Measurements from ENCODE around the gene MYL10. TPM values are rescaled to one million over a fixed set of nuclear protein-coding genes. Genes with fewer than 3 reads are reported as not detected.

The MYL10 gene
- total RNA-seq, 1 experiment from 2014 or later, result not detected

- H3K4me3 ChIP-seq (replicated peaks in 1 of 2; ENCODE audit: low read depth in 1 of 2, low read length in 2 of 2), result no peak overlapping the region
- H2AFZ ChIP-seq (ENCODE audit: low read depth, low read length, poor library complexity, severe bottlenecking), result no peak overlapping the region
- no TSS peak for BruUV-seq (replicated peaks)
- ChIA-PET POLR2A (no interaction called here), RAD21 (ENCODE audit: low non-redundant PET in 1 of 2, low total read pairs in 2 of 2, uncharacterized antibody in 2 of 2, unreplicated experiment in 2 of 2) (no interaction called here), CTCF (no interaction called here)
- H3K9me3 ChIP-seq (ENCODE audit: control insufficient read depth in 1 of 2, insufficient read depth in 1 of 2, low read depth in 1 of 2, low read length in 2 of 2), result peaks cover 0 to 7% of the 10 kb centered on the region in 2 experiments; a peak in 1 of 4 replicates
- peak; percentile 28 for TF ChIP-seq YY1 (IDR thresholded peaks at IDR 0.05; ENCODE audit: extremely low read depth, insufficient replicate concordance, low read depth, low read length)
- TF ChIP-seq ZNF274 (IDR thresholded peaks at IDR 0.05; ENCODE audit: low read depth, low read length), result no peak
- TF ChIP-seq FOSL1 (IDR thresholded peaks at IDR 0.05; ENCODE audit: low read depth), result no peak
- no peak for TF ChIP-seq CEBPB (IDR thresholded peaks at IDR 0.05; ENCODE audit: low read depth)
- TF ChIP-seq MAX (IDR thresholded peaks at IDR 0.05), result no peak
- no peak for TF ChIP-seq ZFX (IDR thresholded peaks at IDR 0.05)
- H4K20me1 ChIP-seq (ENCODE audit: insufficient read depth), result no peaks in the 10 kb centered on the region
- peaks cover 0 to 9% of the 10 kb centered on the region in 2 experiments; a peak in 2 of 4 replicates for H3K4me1 ChIP-seq (ENCODE audit: control insufficient read depth in 1 of 2, insufficient read depth in 2 of 2, low read length in 2 of 2)
- no peak for ATAC-seq
- no peaks in the 10 kb centered on the region for H3K9me2 ChIP-seq (ENCODE audit: insufficient read depth)
- no peaks in the 10 kb centered on the region for H3K79me2 ChIP-seq (ENCODE audit: insufficient read depth, low read length)
- no peak overlapping the region for H3K4me2 ChIP-seq (ENCODE audit: low read length)
- H3K27ac ChIP-seq (ENCODE audit: low read depth, low read length), result no peak overlapping the region
- H3K27me3 ChIP-seq (ENCODE audit: insufficient read depth, low read length), result no peaks in the 10 kb centered on the region
- no peaks in the 10 kb centered on the region for H3K36me3 ChIP-seq (ENCODE audit: control insufficient read depth in 1 of 2, insufficient read depth in 2 of 2, low read length in 2 of 2)
- intact Hi-C loops (cut with micrococcal nuclease), result no loop called here
- H3K9ac ChIP-seq (ENCODE audit: low read length), result no peak overlapping the region
- no peak for DNase-seq (ENCODE audit: low read depth, low spot score)
These were observed 44.2 kb upstream of the MYL10 start for GRCh38 chr7:101673315-101673714.

GRCh38 chr7:101671371-101672356, 42.6 kb upstream of the MYL10 start:
- ChIA-PET CTCF (no interaction called here), POLR2A (no interaction called here), RAD21 (ENCODE audit: low non-redundant PET in 1 of 2, low total read pairs in 2 of 2, uncharacterized antibody in 2 of 2, unreplicated experiment in 2 of 2) (no interaction called here)
- Histone ChIP-seq H3K27ac (ENCODE audit: low read depth, low read length) (no peak overlapping the region), H3K4me3 (replicated peaks in 1 of 2; ENCODE audit: low read depth in 1 of 2, low read length in 2 of 2) (no peak overlapping the region), H4K20me1 (ENCODE audit: insufficient read depth) (no peaks in the 10 kb centered on the region), H3K36me3 (ENCODE audit: control insufficient read depth in 1 of 2, insufficient read depth in 2 of 2, low read length in 2 of 2) (no peaks in the 10 kb centered on the region), H2AFZ (ENCODE audit: low read depth, low read length, poor library complexity, severe bottlenecking) (no peak overlapping the region), H3K9me3 (ENCODE audit: control insufficient read depth in 1 of 2, insufficient read depth in 1 of 2, low read depth in 1 of 2, low read length in 2 of 2) (peaks cover 0 to 7% of the 10 kb centered on the region in 2 experiments; a peak in 1 of 4 replicates), H3K9me2 (ENCODE audit: insufficient read depth) (no peaks in the 10 kb centered on the region), H3K4me1 (ENCODE audit: control insufficient read depth in 1 of 2, insufficient read depth in 2 of 2, low read length in 2 of 2) (no peaks in the 10 kb centered on the region), H3K9ac (ENCODE audit: low read length) (no peak overlapping the region), H3K4me2 (ENCODE audit: low read length) (no peak overlapping the region), H3K79me2 (ENCODE audit: insufficient read depth, low read length) (no peaks in the 10 kb centered on the region), H3K27me3 (ENCODE audit: insufficient read depth, low read length) (no peaks in the 10 kb centered on the region)
- TF ChIP-seq EZH2phosphoT487 (IDR thresholded peaks at IDR 0.05; ENCODE audit: borderline replicate concordance) (no peak), ELF1 (IDR thresholded peaks at IDR 0.05; ENCODE audit: borderline replicate concordance, low read depth) (no peak), POLR2AphosphoS5 (IDR thresholded peaks at IDR 0.05; ENCODE audit: low read depth, low read length) (no peak), POLR2A (IDR thresholded peaks at IDR 0.05; ENCODE audit: borderline replicate concordance, extremely low read depth, insufficient read depth, insufficient read length) (no peak)
- intact Hi-C loops (cut with micrococcal nuclease), result no loop called here
- ATAC-seq (no peak), DNase-seq (ENCODE audit: low read depth, low spot score) (no peak)
- BruUV-seq (replicated peaks), result no TSS peak
